Sigmoid colon (tissue), 4 donors: Measurements from ENCODE around the gene NLRP7.

Source experiments
- EP300 ChIP-seq, 4 donors: sonication (generic); formaldehyde crosslinking; IDR thresholded peaks; one replicate each; pipeline ENCODE4 v1.6.1; 2017; ENCODE audit warnings: antibody characterized with exemption in 4 of 4
- TF ChIP-seq, protein P1 (sequence below), 4 experiments: fragments of 450-650 bp in 3 of 4; fragments of 200-600 bp in 1 of 4; IDR thresholded peaks; one replicate each; pipeline ENCODE4 v1.5.1; 2016 to 2019; ENCODE audit warnings: antibody characterized with exemption in 4 of 4, mild to moderate bottlenecking in 3 of 4, moderate library complexity in 2 of 4

DNA sequence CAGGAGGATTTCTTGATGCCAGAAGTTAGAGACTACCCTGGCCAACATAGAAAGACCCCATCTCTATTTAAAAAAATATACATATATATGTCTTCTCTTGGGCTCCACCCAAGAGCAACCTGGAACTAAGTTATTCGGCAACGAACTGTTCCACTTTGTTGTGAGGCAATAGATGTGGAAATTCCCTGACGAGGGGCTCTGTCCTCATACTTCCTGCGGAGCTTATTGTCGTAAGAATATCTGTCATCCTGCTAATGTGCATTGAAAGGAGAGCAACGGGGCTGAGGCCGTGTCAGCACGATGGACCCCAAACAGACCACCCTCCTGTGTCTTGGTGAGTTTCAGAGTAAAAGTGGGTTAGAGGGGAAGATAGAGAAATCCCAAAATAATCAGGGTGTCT is 73.3 kb downstream of the NLRP7 start, which contains the start of gene FCAR:
- TF ChIP-seq, protein P1, sequence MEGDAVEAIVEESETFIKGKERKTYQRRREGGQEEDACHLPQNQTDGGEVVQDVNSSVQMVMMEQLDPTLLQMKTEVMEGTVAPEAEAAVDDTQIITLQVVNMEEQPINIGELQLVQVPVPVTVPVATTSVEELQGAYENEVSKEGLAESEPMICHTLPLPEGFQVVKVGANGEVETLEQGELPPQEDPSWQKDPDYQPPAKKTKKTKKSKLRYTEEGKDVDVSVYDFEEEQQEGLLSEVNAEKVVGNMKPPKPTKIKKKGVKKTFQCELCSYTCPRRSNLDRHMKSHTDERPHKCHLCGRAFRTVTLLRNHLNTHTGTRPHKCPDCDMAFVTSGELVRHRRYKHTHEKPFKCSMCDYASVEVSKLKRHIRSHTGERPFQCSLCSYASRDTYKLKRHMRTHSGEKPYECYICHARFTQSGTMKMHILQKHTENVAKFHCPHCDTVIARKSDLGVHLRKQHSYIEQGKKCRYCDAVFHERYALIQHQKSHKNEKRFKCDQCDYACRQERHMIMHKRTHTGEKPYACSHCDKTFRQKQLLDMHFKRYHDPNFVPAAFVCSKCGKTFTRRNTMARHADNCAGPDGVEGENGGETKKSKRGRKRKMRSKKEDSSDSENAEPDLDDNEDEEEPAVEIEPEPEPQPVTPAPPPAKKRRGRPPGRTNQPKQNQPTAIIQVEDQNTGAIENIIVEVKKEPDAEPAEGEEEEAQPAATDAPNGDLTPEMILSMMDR (IDR thresholded peaks at IDR 0.05), result no peak
- no peak for TF ChIP-seq EP300 (IDR thresholded peaks at IDR 0.05)
